Skin of body (tissue), 2 donors: Measurements from ENCODE around the gene CAVIN1. TPM values are rescaled to one million over a fixed set of nuclear protein-coding genes. Genes with fewer than 3 reads are reported as not detected.

Source experiments
- small RNA-seq: library from RNA; depleted of rRNA; stranded (forward); fragments of <200 nt; gene quantifications from one replicate; pipeline ENCODE3, GENCODE V24; 2014; ENCODE audit warnings: low replicate concordance
- total RNA-seq: library from RNA; depleted of rRNA; stranded (reverse); fragments of >200 nt; gene quantifications from one replicate; pipeline ENCODE4 v1.2.3, GENCODE V29; 2014

The CAVIN1 gene
- total RNA-seq, 1 donor from 2014 or later, result 178 TPM

Small RNA genes lying within 50 kb of the gene (small RNA-seq; reads per million reads assigned to genes)
- not detected for gene RNU7-97P

Other genes starting within 250 kb of the CAVIN1 start
- gene KCNH4, start 242.1 kb downstream of the CAVIN1 start, total RNA-seq, result not detected
- gene HCRT, start 237.8 kb downstream of the CAVIN1 start, total RNA-seq, result not detected
- 5.4 TPM for gene GHDC, start 228.8 kb downstream of the CAVIN1 start, total RNA-seq
- gene STAT5B, start 146.9 kb downstream of the CAVIN1 start, total RNA-seq, result 35.6 TPM
- 27.8 TPM for gene STAT5A, start 134.8 kb downstream of the CAVIN1 start, total RNA-seq
- 107 TPM for gene STAT3, start 34.8 kb downstream of the CAVIN1 start, total RNA-seq
- gene ATP6V0A1, start 35.6 kb upstream of the CAVIN1 start, total RNA-seq, result 84.6 TPM
- 9.5 TPM for gene NAGLU, start 113.0 kb upstream of the CAVIN1 start, total RNA-seq
- 0.59 TPM for gene HSD17B1, start 129.7 kb upstream of the CAVIN1 start, total RNA-seq
- gene COASY, start 138.9 kb upstream of the CAVIN1 start, total RNA-seq, result 14.6 TPM
- gene MLX, start 143.8 kb upstream of the CAVIN1 start, total RNA-seq, result 24.5 TPM
- 3.2 TPM for gene PSMC3IP, start 154.5 kb upstream of the CAVIN1 start, total RNA-seq
- gene RETREG3, start 186.1 kb upstream of the CAVIN1 start, total RNA-seq, result 40.2 TPM
- 12.5 TPM for gene TUBG1, start 186.4 kb upstream of the CAVIN1 start, total RNA-seq
- gene TUBG2, start 236.0 kb upstream of the CAVIN1 start, total RNA-seq, result 9.2 TPM